ENCODE data around the gene TMEM267.

- TF ChIP-seq EZH2 (IDR thresholded peaks at IDR 0.05) (no peak), POLR2AphosphoS5 (IDR thresholded peaks at IDR 0.05; ENCODE audit: borderline replicate concordance, low read depth, low read length) (no peak)
Measured at GRCh38 chr5:43415935-43416802, 67.5 kb downstream of the TMEM267 start.
